MCF 10A (cell line): Measurements from ENCODE around the gene DAO. TPM values are rescaled to one million over a fixed set of nuclear protein-coding genes. Genes with fewer than 3 reads are reported as not detected.
A peak's percentile ranks its signal among the peaks of the same experiment; 100 is the strongest.

Experiments used
- Bru-seq: library from RNA; stranded (reverse); fragments of 400-500 nt; gene quantifications from one replicate; lab custom pipeline; 2021; lab: Mats Ljungman, UMichigan
- BruChase-seq, 2 experiments: library from RNA; stranded (reverse); fragments of 400-500 nt; gene quantifications; one replicate each; lab custom pipeline; 2021; lab: Mats Ljungman, UMichigan
- BruUV-seq: library from RNA; stranded (reverse); fragments of 400-500 nt; replicated peaks from 2 replicates; lab custom pipeline; 2021; lab: Mats Ljungman, UMichigan
- CTCF ChIA-PET: fragments of 300-600 bp; sonication (Branson Sonifier 250); formaldehyde crosslinking; extraction: SDS; loops from one replicate; lab custom pipeline; 2021; ENCODE audit warnings: antibody characterized with exemption, inconsistent platforms; lab: Yijun Ruan, JAX
- POLR2A ChIA-PET: fragments of 300-600, 350-650 bp; sonication (Branson Sonifier 250); formaldehyde crosslinking; extraction: SDS; loops from one replicate; lab custom pipeline; 2020; ENCODE audit warnings: antibody characterized with exemption, inconsistent platforms; lab: Yijun Ruan, JAX
- DNase-seq: peaks from one replicate; pipeline ENCODE4 v3.0.0-alpha.2; 2018; ENCODE audit not compliant: unreplicated experiment
- H3K27ac Mint-ChIP-seq: one replicate; pipeline ENCODE4 v1.8.0; 2022; ENCODE audit warnings: mild to moderate bottlenecking, low read depth, mixed read lengths; ENCODE audit not compliant: unreplicated experiment
- H3K27me3 Mint-ChIP-seq: one replicate; pipeline ENCODE4 v1.8.0; 2022; ENCODE audit warnings: mixed read lengths; ENCODE audit not compliant: insufficient read depth, unreplicated experiment
- H3K36me3 Mint-ChIP-seq: one replicate; pipeline ENCODE4 v1.8.0; 2022; ENCODE audit warnings: mild to moderate bottlenecking, moderate library complexity, mixed read lengths; ENCODE audit not compliant: insufficient read depth, unreplicated experiment
- H3K4me1 Mint-ChIP-seq: one replicate; pipeline ENCODE4 v1.8.0; 2022; ENCODE audit warnings: mixed read lengths; ENCODE audit not compliant: insufficient read depth, unreplicated experiment
- H3K4me3 Mint-ChIP-seq: one replicate; pipeline ENCODE4 v1.8.0; 2022; ENCODE audit warnings: mild to moderate bottlenecking, moderate library complexity, mixed read lengths; ENCODE audit not compliant: unreplicated experiment
- H3K9me3 Mint-ChIP-seq: one replicate; pipeline ENCODE4 v1.8.0; 2022; ENCODE audit warnings: mixed read lengths; ENCODE audit not compliant: unreplicated experiment
- CTCF ChIP-seq: fragments of 200-600 bp; IDR thresholded peaks from one replicate; pipeline ENCODE4 v1.8.0; 2022; ENCODE audit warnings: antibody characterized with exemption, mild to moderate bottlenecking; ENCODE audit not compliant: unreplicated experiment
- intact Hi-C: fragments of 100-400 bp; cut with micrococcal nuclease; formaldehyde crosslinking; loops from 2 replicates; pipeline ENCODE4 v1.14.1; 2022
- long read RNA-seq: library from polyadenylated mRNA; stranded (forward); transcript quantifications from one replicate; pipeline ENCODE4 v2.0.0, GENCODE V29; 2022
- total RNA-seq: library from RNA; stranded (reverse); gene quantifications from 2 replicates; pipeline ENCODE4 v1.2.3, GENCODE V29; 2022

DAO gene
- total RNA-seq, result not detected in 2 replicates
- percentile 3 among the genes with signal in this experiment for Bru-seq, nascent RNA
- BruChase-seq, experiment 1, labeled RNA remaining after a 6-hour chase, result percentile 2 among the genes with signal in this experiment
- not detected for BruChase-seq, experiment 2, labeled RNA remaining after a 2-hour chase
- long read RNA-seq, result 0 reads

- CTCF ChIA-PET, result interaction anchor here (0.7 to 1.3 kb wide), 2 partner anchors 71 to 302 kb away, joined by 5 to 8 read pairs; no protein-coding TSS in a partner anchor
- Mint-ChIP-seq H3K4me1 (no peaks in the 10 kb centered on the region), H3K4me3 (no peak within 1 kb of the TSS), H3K27me3 (no peaks in the 10 kb centered on the region), H3K36me3 (no peaks in the 10 kb centered on the region), H3K9me3 (no peaks in the 10 kb centered on the region), H3K27ac (no peak within 1 kb of the TSS)
- DNase-seq, result no peak
- POLR2A ChIA-PET, result no interaction called here
- TF ChIP-seq CTCF, result no peak
- intact Hi-C loops, result no loop called here
- BruUV-seq, result no TSS peak
Observed at GRCh38 chr12:108879615-108880254, at the start of gene DAO. TSS of gene DAO (plus strand) at chr12:108880092. CDS start at chr12:108885007, 4,915 bp downstream.

GRCh38 chr12:108831309-108831991, 48.4 kb upstream of the DAO start:
- no peak for DNase-seq
- Mint-ChIP-seq H3K27ac (no peak overlapping the region), H3K4me1 (peaks cover 43% of the 10 kb centered on the region), H3K4me3 (no peak overlapping the region), H3K27me3 (no peaks in the 10 kb centered on the region), H3K36me3 (peaks cover 29% of the 10 kb centered on the region), H3K9me3 (no peaks in the 10 kb centered on the region)
- intact Hi-C loops, result no loop called here
- TF ChIP-seq CTCF, result no peak
- ChIA-PET CTCF (interaction anchor here (1.1 to 1.7 kb wide), 2 partner anchors 167 to 213 kb away, joined by 4 to 8 read pairs; no protein-coding TSS in a partner anchor), POLR2A (interaction anchor here (0.7 to 2.4 kb wide), 2 partner anchors 26 to 203 kb away, joined by 3 to 9 read pairs; partner anchors contain the start of gene SSH1)
- BruUV-seq, result no TSS peak

- Mint-ChIP-seq H3K27me3 (no peaks in the 10 kb centered on the region), H3K27ac (peak overlapping the region; percentile 83), H3K36me3 (peaks cover 25% of the 10 kb centered on the region), H3K4me1 (peaks cover 48% of the 10 kb centered on the region), H3K4me3 (no peak overlapping the region), H3K9me3 (no peaks in the 10 kb centered on the region)
- no peak for DNase-seq
- intact Hi-C loops, result no loop called here
- no TSS peak for BruUV-seq
- no peak for TF ChIP-seq CTCF
- ChIA-PET CTCF (interaction anchor here (0.7 to 1.9 kb wide), 7 partner anchors 9 to 255 kb away, joined by 3 to 8 read pairs (median 4); no protein-coding TSS in a partner anchor), POLR2A (interaction anchor here (0.6 to 2.4 kb wide), 8 partner anchors 14 to 272 kb away, joined by 3 to 11 read pairs (median 6); partner anchors contain the start of genes SART3 and SSH1)
Observed at GRCh38 chr12:108832208-108832607, 47.7 kb upstream of the DAO start.
